Psoas muscle (tissue), 8 donors: Measurements from ENCODE around the gene NFKBIE. TPM values are rescaled to one million over a fixed set of nuclear protein-coding genes. Genes with fewer than 3 reads are reported as not detected.

Experiments
- ATAC-seq, 4 donors: fragments of 200-7000 bp; cut with Tn5 transposase; one replicate each; pipeline ENCODE4 v1.9.1; 2020; ENCODE audit warnings: moderate library complexity in 3 of 4, mild to moderate bottlenecking in 2 of 4
- DNase-seq, 2 donors: peaks; one replicate each; pipeline ENCODE4 v3.0.0-alpha.2; 2020
- H3K27ac ChIP-seq: fragments of 200-600 bp; one replicate; pipeline ENCODE4 v1.8.0; 2022
- H3K27me3 ChIP-seq, 3 donors: fragments of 200-600 bp in 1 of 3; one replicate each; pipeline versions ENCODE4 v1.6.1 to v1.8.0; 2013 to 2022; ENCODE audit warnings: low read length in 2 of 3, mild to moderate bottlenecking in 2 of 3, moderate library complexity in 1 of 3; ENCODE audit not compliant: insufficient read depth in 3 of 3
- H3K36me3 ChIP-seq, 2 donors: fragments of 200-600 bp in 1 of 2; one replicate each; pipeline versions ENCODE4 v1.6.1 to v1.8.0; 2013 to 2022; ENCODE audit warnings: low read depth in 1 of 2, mild to moderate bottlenecking in 1 of 2, moderate library complexity in 1 of 2; ENCODE audit not compliant: insufficient read depth in 1 of 2
- H3K4me1 ChIP-seq: fragments of 200-600 bp; one replicate; pipeline ENCODE4 v1.8.0; 2022
- H3K4me3 ChIP-seq: fragments of 200-600 bp; one replicate; pipeline ENCODE4 v1.8.0; 2022; ENCODE audit warnings: mild to moderate bottlenecking
- H3K9me3 ChIP-seq: fragments of 200-600 bp; one replicate; pipeline ENCODE4 v1.8.0; 2022
- WGBS, 3 donors: extraction: QIAGEN DNeasy Blood & Tissue Kit; methylation state at CpG; one replicate each; pipeline versions ENCODE4 v1.1.6 to v1.1.7; 2013; 5-methylcytosine and 5-hydroxymethylcytosine counted together
- intact Hi-C, 2 donors: fragments of 100-400 bp; cut with DNase I; formaldehyde crosslinking; loops; one replicate each; pipeline versions ENCODE4 v1.11.0 to v1.14.2; 2022
- polyA plus RNA-seq, 3 donors: library from polyadenylated mRNA; stranded (reverse); fragments of 200-250 nt; gene quantifications; one replicate each; pipeline ENCODE4 v1.2.3, GENCODE V29; 2013
- total RNA-seq, 4 donors: library from RNA; stranded (reverse); fragmentation: NEBNext Ultra II Directional in 2 of 4; extraction: Animal tissue kit (Norgen Biotek cat#: 25700) in 2 of 4; gene quantifications; one replicate each; pipeline versions ENCODE4 v1.2.1 to v1.2.4, GENCODE V29; 2021 to 2023
- TF ChIP-seq, protein P1 (sequence below): fragments of 200-600 bp; IDR thresholded peaks from one replicate; pipeline ENCODE4 v1.8.0; 2022; ENCODE audit warnings: antibody characterized with exemption
- donor health status: healthy with polysubstance abuse.
- donor health status: DM: no; HTN: no; CAD: no; lungs with moderate emphysema.
- donor health status: Bipolar disorder and iron deficiency.
- donor health status: healthy.
- donor health status: DM: yes; HTN: yes; CAD: no.
- donor health status: DM: no; HTN: no; CAD: no.
- donor health status: DM: no; HTN: no; CAD: no.
- donor health status: DM: yes; HTN: yes; CAD: no.

NFKBIE gene
- total and polyA plus RNA-seq, 7 donors: 2.1 to 5.2 (median 3.3) TPM

DNA sequence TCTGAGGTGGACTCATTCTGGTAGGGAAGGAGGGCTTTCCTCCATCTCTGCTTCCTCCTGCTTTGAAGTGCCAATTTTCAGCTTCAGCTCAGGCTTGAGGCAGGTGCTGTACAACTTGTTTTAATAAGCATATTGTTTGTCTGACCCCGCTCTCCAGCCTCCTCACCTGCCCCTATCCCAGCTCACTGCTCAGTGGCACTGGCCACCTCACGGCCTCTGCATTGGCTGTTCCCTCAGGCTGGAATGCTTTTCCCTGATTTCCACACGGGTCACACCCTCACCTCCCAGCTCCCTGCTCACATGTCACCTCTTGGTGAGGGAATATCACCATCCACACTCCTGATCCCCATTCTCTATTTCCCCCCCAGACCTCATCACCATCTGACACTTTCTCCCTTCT lies 33.5 kb upstream of the NFKBIE start:
- 76 to 79% (median 78%) methylated on average over 3 of the region's 3 CpGs for WGBS, 3 donors
- Histone ChIP-seq H3K27me3 (peaks cover 0 to 24% (median 12%) of the 10 kb centered on the region in 3 donors), H3K4me3 (no peak overlapping the region), H3K4me1 (peaks cover 10% of the 10 kb centered on the region), H3K9me3 (no peaks in the 10 kb centered on the region), H3K36me3 (peaks cover 0 to 37% of the 10 kb centered on the region in 2 donors), H3K27ac (no peak overlapping the region)
- ATAC-seq (no peak), DNase-seq (no peak)
- intact Hi-C loops: no loop called here
- TF ChIP-seq, protein P1, sequence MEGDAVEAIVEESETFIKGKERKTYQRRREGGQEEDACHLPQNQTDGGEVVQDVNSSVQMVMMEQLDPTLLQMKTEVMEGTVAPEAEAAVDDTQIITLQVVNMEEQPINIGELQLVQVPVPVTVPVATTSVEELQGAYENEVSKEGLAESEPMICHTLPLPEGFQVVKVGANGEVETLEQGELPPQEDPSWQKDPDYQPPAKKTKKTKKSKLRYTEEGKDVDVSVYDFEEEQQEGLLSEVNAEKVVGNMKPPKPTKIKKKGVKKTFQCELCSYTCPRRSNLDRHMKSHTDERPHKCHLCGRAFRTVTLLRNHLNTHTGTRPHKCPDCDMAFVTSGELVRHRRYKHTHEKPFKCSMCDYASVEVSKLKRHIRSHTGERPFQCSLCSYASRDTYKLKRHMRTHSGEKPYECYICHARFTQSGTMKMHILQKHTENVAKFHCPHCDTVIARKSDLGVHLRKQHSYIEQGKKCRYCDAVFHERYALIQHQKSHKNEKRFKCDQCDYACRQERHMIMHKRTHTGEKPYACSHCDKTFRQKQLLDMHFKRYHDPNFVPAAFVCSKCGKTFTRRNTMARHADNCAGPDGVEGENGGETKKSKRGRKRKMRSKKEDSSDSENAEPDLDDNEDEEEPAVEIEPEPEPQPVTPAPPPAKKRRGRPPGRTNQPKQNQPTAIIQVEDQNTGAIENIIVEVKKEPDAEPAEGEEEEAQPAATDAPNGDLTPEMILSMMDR: no peak

DNA sequence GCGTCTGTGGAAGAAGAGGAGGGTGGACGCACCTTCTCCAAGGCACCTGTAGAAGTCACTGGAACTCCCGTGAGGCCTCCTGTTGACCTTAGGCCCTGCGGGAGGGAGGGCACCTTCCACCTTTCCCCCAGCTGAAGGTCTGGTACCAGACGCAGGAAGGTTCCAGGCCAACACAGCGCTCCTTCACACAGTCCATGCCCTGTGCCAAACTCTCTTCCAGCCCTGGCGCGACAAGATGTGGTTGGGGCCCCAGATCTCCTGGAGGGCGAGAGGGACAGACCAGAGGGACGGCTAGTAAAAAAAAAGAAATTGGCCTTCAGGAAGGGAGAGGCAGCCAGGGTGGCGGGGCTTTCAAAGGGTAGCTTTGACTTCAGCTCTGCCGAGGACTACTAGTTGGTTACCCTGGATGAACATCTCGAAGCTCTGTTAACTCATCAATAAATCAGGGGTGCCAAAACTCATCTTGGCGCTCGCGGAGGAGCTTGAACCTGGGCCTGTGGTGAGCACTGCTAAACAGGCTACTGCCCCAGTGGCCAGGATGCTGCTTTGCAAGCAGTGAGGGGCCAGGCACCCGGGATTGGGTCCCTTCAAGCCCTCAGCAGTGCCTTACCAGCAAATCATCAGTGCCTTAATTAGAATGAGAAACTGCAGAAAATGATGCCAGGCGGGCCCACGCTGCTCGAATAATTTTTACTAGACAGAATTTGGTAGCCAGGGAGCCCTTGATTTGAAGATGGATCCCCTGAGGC lies 32.9 kb upstream of the NFKBIE start:
- Histone ChIP-seq H3K36me3 (peaks cover 0 to 30% of the 10 kb centered on the region in 2 donors), H3K9me3 (no peaks in the 10 kb centered on the region), H3K27ac (no peak overlapping the region), H3K4me3 (peak overlapping the region; percentile 70), H3K27me3 (peaks cover 0 to 30% (median 12%) of the 10 kb centered on the region in 3 donors), H3K4me1 (peaks cover 10% of the 10 kb centered on the region)
- intact Hi-C loops: no loop called here
- TF ChIP-seq, protein P1: no peak
- DNase-seq: no peak
- WGBS, 3 donors: 27 to 28% (median 27%) methylated on average over 20 of the region's 20 CpGs
- peak in 2 of 4 donors; percentile 29 to 33 for ATAC-seq

DNA sequence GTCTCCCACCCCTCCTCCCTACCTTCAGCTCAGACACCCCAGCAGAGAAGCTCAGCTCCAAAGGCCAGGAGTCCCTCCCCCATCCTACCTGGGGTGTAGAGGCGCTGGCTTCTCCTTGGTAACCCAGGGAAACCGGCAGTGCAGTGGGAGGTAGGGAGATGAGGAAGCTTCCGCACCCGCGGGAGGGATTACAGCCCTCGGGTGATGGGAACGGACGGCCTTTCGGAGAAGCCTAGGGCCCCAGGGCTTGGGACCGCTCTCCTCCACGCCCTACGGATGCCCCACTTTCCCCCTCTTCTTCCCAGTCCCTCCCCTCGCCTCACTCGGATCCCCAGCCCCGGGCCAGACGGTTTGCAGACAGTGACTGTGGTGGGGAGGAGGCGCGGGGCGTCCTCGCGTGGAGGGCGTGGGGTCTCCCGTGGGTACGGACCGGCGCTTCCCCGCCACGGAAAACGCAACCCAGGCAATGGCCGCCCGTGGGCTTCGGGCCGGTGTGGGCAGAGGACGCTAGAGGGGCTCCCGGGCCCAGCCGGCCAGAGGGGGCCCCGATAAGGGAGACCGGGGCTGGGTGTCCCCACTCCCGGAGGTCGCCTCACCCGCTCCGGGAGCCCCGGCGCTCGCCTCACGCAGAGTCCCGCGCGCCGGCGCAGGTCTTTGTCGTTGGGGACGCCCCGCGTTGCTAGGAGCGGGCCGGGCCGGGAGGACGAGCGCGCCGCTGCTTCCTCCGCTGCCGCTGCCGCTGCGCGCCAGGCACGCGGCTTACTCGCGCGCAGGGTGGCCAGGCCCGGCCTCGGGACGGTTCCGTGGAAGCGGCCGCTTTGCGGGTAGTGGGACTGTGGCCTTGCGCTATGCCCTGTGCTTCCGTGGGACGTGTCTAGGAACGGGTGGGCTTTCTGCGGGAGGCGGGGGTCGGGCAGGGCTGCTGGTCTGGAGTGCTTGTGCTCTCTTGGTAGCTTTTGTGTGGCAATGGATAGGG lies 32.0 kb upstream of the NFKBIE start:
- peaks cover 0 to 22% of the 10 kb centered on the region in 2 donors for H3K36me3 ChIP-seq
- no peaks in the 10 kb centered on the region for H3K9me3 ChIP-seq
- H3K27me3 ChIP-seq: peaks cover 0 to 39% (median 12%) of the 10 kb centered on the region in 3 donors
- WGBS, 3 donors: 1% methylated on average over 68 to 86 of the region's 86 CpGs
- H3K27ac ChIP-seq: no peak overlapping the region
- peak; percentile 75 to 87 (median 80) for ATAC-seq
- H3K4me3 ChIP-seq: peak overlapping the region; percentile 70
- intact Hi-C loops: no loop called here
- peaks cover 10% of the 10 kb centered on the region for H3K4me1 ChIP-seq
- TF ChIP-seq, protein P1: no peak
- peak; percentile 57 to 66 for DNase-seq

DNA sequence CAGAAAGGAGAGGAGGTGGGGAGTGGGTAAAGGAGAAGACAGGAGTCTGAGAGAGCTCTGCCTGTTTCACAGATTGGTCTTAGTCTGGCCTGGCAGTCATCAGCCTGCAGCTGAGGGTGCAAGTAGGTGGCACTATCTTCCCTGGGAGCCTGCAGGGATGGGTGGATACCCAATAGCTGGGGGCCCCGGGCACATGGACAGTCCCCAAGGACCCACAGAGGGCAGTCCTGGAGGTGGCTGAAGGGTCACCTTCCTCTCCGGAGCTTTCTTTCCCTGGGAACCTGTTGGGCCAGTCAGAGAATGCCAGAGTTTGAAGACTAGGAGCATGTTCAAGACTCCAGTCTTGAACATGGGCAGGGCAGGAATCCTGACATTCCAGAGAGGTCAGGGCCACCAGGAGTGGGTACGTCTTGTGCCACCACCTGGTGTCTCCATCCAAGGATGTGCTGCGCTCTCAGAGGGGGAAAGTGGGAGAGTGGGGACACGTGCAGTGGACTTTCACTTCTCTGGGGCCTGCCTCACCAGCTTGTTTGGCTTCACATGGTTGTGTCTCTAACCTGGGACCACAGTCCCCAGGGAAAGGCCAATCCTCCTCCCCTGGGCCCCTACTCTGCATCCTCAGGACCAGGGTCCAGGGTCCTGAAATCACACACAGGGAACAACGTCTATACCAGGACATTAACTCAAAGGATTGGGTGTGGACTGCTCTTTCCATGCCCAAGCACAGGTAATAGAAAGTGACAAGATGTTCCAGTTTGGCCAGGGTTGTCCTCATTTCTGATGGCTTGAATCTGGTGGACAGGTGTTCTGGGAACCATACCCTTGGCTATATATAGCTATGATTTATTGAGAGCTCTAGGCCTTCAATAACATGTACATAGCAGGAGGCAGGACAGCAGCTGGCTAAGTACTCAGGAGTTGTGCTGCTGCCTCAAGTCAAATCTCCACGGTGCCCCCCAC lies 29.8 kb upstream of the NFKBIE start:
- peaks cover 10% of the 10 kb centered on the region for H3K4me1 ChIP-seq
- ATAC-seq (peak in 1 of 4 donors; percentile 42), DNase-seq (peak in 1 of 2 donors; percentile 39)
- peaks cover 0 to 55% (median 12%) of the 10 kb centered on the region in 3 donors for H3K27me3 ChIP-seq
- H3K4me3 ChIP-seq: no peak overlapping the region
- 57 to 68% (median 60%) methylated on average over 7 of the region's 7 CpGs for WGBS, 3 donors
- no peak overlapping the region for H3K27ac ChIP-seq
- no peaks in the 10 kb centered on the region for H3K9me3 ChIP-seq
- H3K36me3 ChIP-seq: peaks cover 0 to under 1% of the 10 kb centered on the region in 2 donors
- intact Hi-C loops: no loop called here
- TF ChIP-seq, protein P1: no peak
